Measurements from ENCODE around the gene TAAR8.

The TAAR8 gene

GRCh38 chr6:132506869-132507808 lies 45.3 kb upstream of the TAAR8 start:
- H3K9ac ChIP-seq (ENCODE audit: low read length): peak overlapping the region; percentile 22; the same call in 1 of the 2 replicates
- H4K20me1 ChIP-seq (ENCODE audit: low read depth, low read length): no peaks in the 10 kb centered on the region
- peaks cover 51% of the 10 kb centered on the region for H3F3A ChIP-seq (ENCODE audit: insufficient read depth)
- H3K79me2 ChIP-seq (ENCODE audit: insufficient read depth, low read length): peaks cover 95% of the 10 kb centered on the region
- no peaks in the 10 kb centered on the region for H3K9me2 ChIP-seq (replicated peaks; ENCODE audit: insufficient read depth, low read length)
- TF ChIP-seq EZH2phosphoT487 (conservative IDR thresholded peaks at IDR 0.05; ENCODE audit: low read length) (no peak), CTCF (IDR thresholded peaks at IDR 0.05; ENCODE audit: insufficient read depth, low read length, poor library complexity, severe bottlenecking) (no peak)
- H3K27ac ChIP-seq (ENCODE audit: low read depth, low read length): peak overlapping the region; percentile 60
- H3K4me3 ChIP-seq (ENCODE audit: insufficient read depth, low read length, poor library complexity, severe bottlenecking): no peak overlapping the region
- H3K36me3 ChIP-seq (ENCODE audit: low read length): peaks cover 18% of the 10 kb centered on the region
- no peaks in the 10 kb centered on the region for H3K9me3 ChIP-seq (ENCODE audit: insufficient read depth, low read length)
- peak overlapping the region; percentile 51 for H3K4me2 ChIP-seq (ENCODE audit: low read depth, low read length, poor library complexity, severe bottlenecking)
- H3K27me3 ChIP-seq (ENCODE audit: low read length): no peaks in the 10 kb centered on the region
- no peak overlapping the region for H2AFZ ChIP-seq (ENCODE audit: low read depth, low read length, severe bottlenecking)

DNA sequence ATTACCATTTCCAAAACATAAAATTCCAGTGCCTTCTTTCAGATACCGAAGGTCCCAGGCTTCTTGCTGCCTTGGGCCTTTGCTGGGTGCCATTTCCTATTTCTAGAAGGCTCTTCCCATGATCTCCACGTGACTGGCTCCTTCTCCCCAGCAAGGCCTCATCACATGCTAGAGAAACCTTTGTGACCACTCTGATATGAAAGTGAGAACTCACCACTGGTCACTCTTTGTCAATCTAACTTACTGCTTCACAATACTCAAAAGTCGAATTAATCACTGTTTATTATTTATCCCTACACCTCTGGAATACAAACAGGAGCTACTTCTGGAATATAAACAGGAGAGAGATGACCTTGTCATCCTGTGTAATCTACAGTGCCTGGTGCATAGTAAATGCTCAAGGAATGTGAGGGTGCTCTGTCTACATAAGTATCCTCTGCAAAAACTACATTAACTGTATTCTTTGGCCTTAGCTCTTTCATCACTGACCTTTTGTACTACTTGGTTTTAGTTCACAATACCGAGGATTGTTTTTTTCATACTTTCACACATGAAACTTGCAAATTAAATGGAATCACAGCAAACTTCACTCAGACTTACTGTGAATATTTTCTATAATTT lies 41.2 kb upstream of the TAAR8 start:
- Histone ChIP-seq H4K20me1 (ENCODE audit: low read depth, low read length) (no peaks in the 10 kb centered on the region), H3K9me2 (replicated peaks; ENCODE audit: insufficient read depth, low read length) (no peaks in the 10 kb centered on the region), H3K4me3 (ENCODE audit: insufficient read depth, low read length, poor library complexity, severe bottlenecking) (peak overlapping the region; percentile 86), H3K27ac (ENCODE audit: low read depth, low read length) (peak overlapping the region; percentile 79), H3K9ac (ENCODE audit: low read length) (peak overlapping the region; percentile 61), H2AFZ (ENCODE audit: low read depth, low read length, severe bottlenecking) (no peak overlapping the region), H3K4me2 (ENCODE audit: low read depth, low read length, poor library complexity, severe bottlenecking) (peak overlapping the region; percentile 98), H3K27me3 (ENCODE audit: low read length) (no peaks in the 10 kb centered on the region), H3K9me3 (ENCODE audit: insufficient read depth, low read length) (no peaks in the 10 kb centered on the region), H3F3A (ENCODE audit: insufficient read depth) (peaks cover 20% of the 10 kb centered on the region; the same call in 1 of the 2 replicates), H3K79me2 (ENCODE audit: insufficient read depth, low read length) (peaks cover 61% of the 10 kb centered on the region), H3K36me3 (ENCODE audit: low read length) (peaks cover 14% of the 10 kb centered on the region)
- TF ChIP-seq CTCF (IDR thresholded peaks at IDR 0.05; ENCODE audit: insufficient read depth, low read length, poor library complexity, severe bottlenecking) (no peak), EZH2phosphoT487 (conservative IDR thresholded peaks at IDR 0.05; ENCODE audit: low read length) (no peak)

GRCh38 chr6:132511831-132512220 lies 40.6 kb upstream of the TAAR8 start:
- Histone ChIP-seq H3K27ac (ENCODE audit: low read depth, low read length) (peak overlapping the region; percentile 79), H3K9me3 (ENCODE audit: insufficient read depth, low read length) (no peaks in the 10 kb centered on the region), H3F3A (ENCODE audit: insufficient read depth) (peaks cover 17% of the 10 kb centered on the region; the same call in 1 of the 2 replicates), H3K9ac (ENCODE audit: low read length) (peak overlapping the region; percentile 61), H3K9me2 (replicated peaks; ENCODE audit: insufficient read depth, low read length) (no peaks in the 10 kb centered on the region), H3K79me2 (ENCODE audit: insufficient read depth, low read length) (peaks cover 56% of the 10 kb centered on the region), H2AFZ (ENCODE audit: low read depth, low read length, severe bottlenecking) (no peak overlapping the region), H4K20me1 (ENCODE audit: low read depth, low read length) (no peaks in the 10 kb centered on the region), H3K36me3 (ENCODE audit: low read length) (peaks cover 14% of the 10 kb centered on the region), H3K4me3 (ENCODE audit: insufficient read depth, low read length, poor library complexity, severe bottlenecking) (peak overlapping the region; percentile 86), H3K27me3 (ENCODE audit: low read length) (no peaks in the 10 kb centered on the region), H3K4me2 (ENCODE audit: low read depth, low read length, poor library complexity, severe bottlenecking) (peak overlapping the region; percentile 98)
- TF ChIP-seq EZH2phosphoT487 (conservative IDR thresholded peaks at IDR 0.05; ENCODE audit: low read length) (no peak), CTCF (IDR thresholded peaks at IDR 0.05; ENCODE audit: insufficient read depth, low read length, poor library complexity, severe bottlenecking) (no peak)

Measured in SU-DHL-6 (cell line).